HepG2 (cell line): ENCODE results near the gene ARMC2. TPM values are rescaled to one million over a fixed set of nuclear protein-coding genes. Genes with fewer than 3 reads are reported as not detected.
A peak's percentile ranks its signal among the peaks of the same experiment; 100 is the strongest.

Source experiments
- FOXA3 ChIP-seq: IDR thresholded peaks from 2 replicates; pipeline ENCODE4 v1.6.1; 2016; ENCODE audit warnings: missing genetic modification reagents, missing compliant biosample characterization
- HNF4G ChIP-seq, 2 experiments: sonication (generic) in 1 of 2; formaldehyde crosslinking in 1 of 2; IDR thresholded peaks; 2 replicates each; pipeline versions ENCODE4 v1.4.0 to v1.6.1; 2011 to 2020; ENCODE audit warnings: borderline replicate concordance in 2 of 2, low read depth in 2 of 2, mild to moderate bottlenecking in 2 of 2, low read length in 1 of 2, missing genetic modification reagents in 1 of 2, moderate library complexity in 1 of 2
- KLF13 ChIP-seq: sonication (generic); formaldehyde crosslinking; IDR thresholded peaks from 2 replicates; pipeline ENCODE4 v1.4.0; 2020; ENCODE audit warnings: mild to moderate bottlenecking, missing genetic modification reagents
- KMT2A ChIP-seq: sonication (generic); formaldehyde crosslinking; IDR thresholded peaks from 2 replicates; pipeline ENCODE4 v1.4.0; 2020; ENCODE audit warnings: missing genetic modification reagents
- NFKB2 ChIP-seq: sonication (generic); formaldehyde crosslinking; IDR thresholded peaks from 2 replicates; pipeline ENCODE4 v1.4.0; 2020; ENCODE audit warnings: missing genetic modification reagents, borderline replicate concordance
- NFKBIZ ChIP-seq: IDR thresholded peaks from 2 replicates; pipeline ENCODE4 v1.6.1; 2018; ENCODE audit warnings: missing genetic modification reagents, missing compliant biosample characterization
- SATB2 ChIP-seq: sonication (generic); formaldehyde crosslinking; IDR thresholded peaks from 2 replicates; pipeline ENCODE4 v1.5.0; 2020; ENCODE audit warnings: missing genetic modification reagents
- SIN3B ChIP-seq: fragments of 150-350 bp; IDR thresholded peaks from 2 replicates; pipeline ENCODE4 v1.6.1; 2014; ENCODE audit warnings: low read length
- SIX1 ChIP-seq: sonication (generic); formaldehyde crosslinking; IDR thresholded peaks from 2 replicates; pipeline ENCODE4 v1.4.0; 2020; ENCODE audit warnings: missing genetic modification reagents, borderline replicate concordance
- TGIF2 ChIP-seq: IDR thresholded peaks from 2 replicates; pipeline ENCODE4 v1.6.1; 2016; ENCODE audit warnings: control low read depth, missing compliant biosample characterization
- ZNF30 ChIP-seq: sonication (generic); formaldehyde crosslinking; IDR thresholded peaks from 2 replicates; pipeline ENCODE4 v1.5.0; 2020; ENCODE audit warnings: mild to moderate bottlenecking, missing genetic modification reagents
- ZNF501 ChIP-seq: sonication (generic); formaldehyde crosslinking; IDR thresholded peaks from 2 replicates; pipeline ENCODE4 v1.5.1; 2020; ENCODE audit warnings: mild to moderate bottlenecking, moderate library complexity, missing genetic modification reagents
- ZNF672 ChIP-seq: sonication (generic); formaldehyde crosslinking; IDR thresholded peaks from 2 replicates; pipeline ENCODE4 v1.8.1; 2022; ENCODE audit warnings: missing genetic modification reagents
- ZNF713 ChIP-seq: sonication (generic); formaldehyde crosslinking; IDR thresholded peaks from 2 replicates; pipeline ENCODE4 v1.4.0; 2020; ENCODE audit warnings: mild to moderate bottlenecking, missing genetic modification reagents
- ZNF724P ChIP-seq: sonication (generic); formaldehyde crosslinking; IDR thresholded peaks from 2 replicates; pipeline ENCODE4 v1.8.0; 2022; ENCODE audit warnings: missing genetic modification reagents, borderline replicate concordance
- ZSCAN22 ChIP-seq: sonication (generic); formaldehyde crosslinking; IDR thresholded peaks from 2 replicates; pipeline ENCODE4 v1.4.0; 2020; ENCODE audit warnings: mild to moderate bottlenecking, missing genetic modification reagents
- ZSCAN9 ChIP-seq: IDR thresholded peaks from 2 replicates; pipeline ENCODE4 v1.6.1; 2016; ENCODE audit warnings: borderline replicate concordance
- polyA plus RNA-seq, 8 experiments: library from polyadenylated mRNA; depleted of rRNA in 3 of 8; stranded (reverse) in 7 of 8; unstranded in 1 of 8; fragments of >200 nt; fragmentation: Illumina TruSeq in 4 of 8; extraction: Trizol in 4 of 8; gene quantifications; 2 replicates each; pipeline versions ENCODE4 v1.2.1 to v1.2.3, GENCODE V29; 2011 to 2016; ENCODE audit warnings: low read depth in 4 of 8, missing spikeins in 1 of 8, mixed read lengths in 1 of 8; ENCODE audit not compliant: insufficient read depth in 1 of 8
- total RNA-seq, 5 experiments: library from RNA; depleted of rRNA; stranded (reverse); fragments of >200 nt; fragmentation: Illumina TruSeq; extraction: Trizol; gene quantifications; 2 replicates each; pipeline ENCODE4 v1.2.3, GENCODE V29; 2016; ENCODE audit warnings: low read depth in 1 of 5
- TF ChIP-seq, protein P1 (sequence below): sonication (generic); formaldehyde crosslinking; IDR thresholded peaks from 2 replicates; pipeline ENCODE4 v1.4.0; 2020; ENCODE audit warnings: mild to moderate bottlenecking, missing genetic modification reagents
- TF ChIP-seq, protein P2 (sequence below), 2 experiments: sonication (generic) in 1 of 2; formaldehyde crosslinking in 1 of 2; IDR thresholded peaks; 2 replicates each; pipeline versions ENCODE4 v1.4.0 to v1.6.1; 2018 to 2020; ENCODE audit warnings: missing genetic modification reagents in 2 of 2, borderline replicate concordance in 1 of 2, low read depth in 1 of 2, mild to moderate bottlenecking in 1 of 2, missing biosample characterization in 1 of 2
- TF ChIP-seq, protein P3 (sequence below): sonication (generic); formaldehyde crosslinking; IDR thresholded peaks from 2 replicates; pipeline ENCODE4 v1.9.0; 2022; ENCODE audit warnings: low read depth, missing genetic modification reagents
- TF ChIP-seq, protein P4 (sequence below): sonication (generic); IDR thresholded peaks from 2 replicates; pipeline ENCODE4 v1.6.1; 2016; ENCODE audit warnings: low read depth, borderline replicate concordance
- TF ChIP-seq, protein P5 (sequence below): sonication (generic); formaldehyde crosslinking; IDR thresholded peaks from 2 replicates; pipeline ENCODE4 v1.4.0; 2020; ENCODE audit warnings: missing genetic modification reagents, mild to moderate bottlenecking, borderline replicate concordance

Gene ARMC2
- total and polyA plus RNA-seq, 2 of the 13 experiments (the other 11 are each of a cell fraction or from before 2014, with no cell fraction given) = 1.4 to 3.2 TPM

DNA sequence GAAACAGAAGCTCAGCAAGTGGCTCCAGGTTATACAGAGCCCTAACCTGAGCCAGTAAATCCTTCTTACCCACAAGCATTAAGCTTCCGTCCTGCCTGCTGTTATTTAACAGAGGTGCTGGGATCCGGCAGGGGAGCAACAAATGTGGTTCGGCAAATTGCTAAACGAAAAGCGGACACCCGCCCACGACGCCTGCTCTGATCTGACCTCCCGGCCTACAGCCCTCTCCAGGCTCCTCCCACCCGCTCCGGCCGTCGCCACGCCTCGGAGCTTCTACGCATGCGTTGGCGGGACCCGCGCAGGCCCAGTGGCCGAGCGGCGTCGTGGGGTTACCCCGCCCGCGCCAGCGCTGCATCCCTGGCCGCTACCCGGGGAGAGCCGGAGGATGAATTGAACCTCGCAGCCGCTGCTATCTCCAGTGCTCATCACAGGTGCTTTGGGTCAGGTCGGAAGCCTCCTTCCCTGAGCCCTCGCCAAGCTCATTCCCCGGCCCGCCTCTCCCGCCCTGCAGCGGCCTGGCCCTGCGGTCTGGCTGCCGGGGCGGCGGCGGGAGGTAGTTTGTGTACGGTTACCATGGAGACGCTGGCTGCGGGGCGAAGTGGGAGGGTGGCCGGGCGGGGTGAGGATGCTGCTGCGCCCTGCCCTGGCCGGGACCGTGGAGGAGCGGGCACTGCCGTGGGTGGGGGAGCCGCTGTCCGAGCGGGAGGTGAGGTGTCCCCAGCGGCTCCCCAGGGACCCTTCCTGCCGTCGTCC is at the start of gene ARMC2 (continued):
- TF ChIP-seq KMT2A (CRISPR knock-in tag) (peak; percentile 73), SATB2 (no peak), NFKBIZ (peak; percentile 64), KLF13 (CRISPR knock-in tag) (peak; percentile 86; the same call in 1 of the 2 replicates), ZNF713 (CRISPR knock-in tag) (no peak), TGIF2 (CRISPR knock-in tag) (peak; percentile 75; the same call in 1 of the 2 replicates), ZNF672 (CRISPR knock-in tag) (no peak), ZSCAN9 (CRISPR knock-in tag) (peak; percentile 29; the same call in 1 of the 2 replicates), ZNF30 (no peak), ZNF724P (CRISPR knock-in tag) (no peak), HNF4G (IDR thresholded peaks at IDR 0.05; ENCODE audit: borderline replicate concordance, low read depth, low read length) (no peak), HNF4G (CRISPR knock-in tag; IDR thresholded peaks at IDR 0.05; ENCODE audit: borderline replicate concordance, low read depth) (no peak), ZNF501 (CRISPR knock-in tag) (peak; percentile 85; the same call in 1 of the 2 replicates), SIX1 (no peak), NFKB2 (0 out of 2 replicates have a peak, but pooled peaks have one; percentile 67), ZSCAN22 (CRISPR knock-in tag) (no peak), FOXA3 (CRISPR knock-in tag) (peak; percentile 3; the same call in 1 of the 2 replicates), SIN3B (no peak)
- TF ChIP-seq, protein P1, sequence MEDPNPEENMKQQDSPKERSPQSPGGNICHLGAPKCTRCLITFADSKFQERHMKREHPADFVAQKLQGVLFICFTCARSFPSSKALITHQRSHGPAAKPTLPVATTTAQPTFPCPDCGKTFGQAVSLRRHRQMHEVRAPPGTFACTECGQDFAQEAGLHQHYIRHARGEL (CRISPR knock-in tag) = no peak
- TF ChIP-seq, protein P2, sequence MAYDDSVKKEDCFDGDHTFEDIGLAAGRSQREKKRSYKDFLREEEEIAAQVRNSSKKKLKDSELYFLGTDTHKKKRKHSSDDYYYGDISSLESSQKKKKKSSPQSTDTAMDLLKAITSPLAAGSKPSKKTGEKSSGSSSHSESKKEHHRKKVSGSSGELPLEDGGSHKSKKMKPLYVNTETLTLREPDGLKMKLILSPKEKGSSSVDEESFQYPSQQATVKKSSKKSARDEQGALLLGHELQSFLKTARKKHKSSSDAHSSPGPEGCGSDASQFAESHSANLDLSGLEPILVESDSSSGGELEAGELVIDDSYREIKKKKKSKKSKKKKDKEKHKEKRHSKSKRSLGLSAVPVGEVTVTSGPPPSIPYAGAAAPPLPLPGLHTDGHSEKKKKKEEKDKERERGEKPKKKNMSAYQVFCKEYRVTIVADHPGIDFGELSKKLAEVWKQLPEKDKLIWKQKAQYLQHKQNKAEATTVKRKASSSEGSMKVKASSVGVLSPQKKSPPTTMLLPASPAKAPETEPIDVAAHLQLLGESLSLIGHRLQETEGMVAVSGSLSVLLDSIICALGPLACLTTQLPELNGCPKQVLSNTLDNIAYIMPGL (CRISPR knock-in tag; IDR thresholded peaks at IDR 0.05; ENCODE audit: borderline replicate concordance in 1 of 2, low read depth in 1 of 2) = peak; percentile 45 to 70; a peak in 2 of 4 replicates
- TF ChIP-seq, protein P3, sequence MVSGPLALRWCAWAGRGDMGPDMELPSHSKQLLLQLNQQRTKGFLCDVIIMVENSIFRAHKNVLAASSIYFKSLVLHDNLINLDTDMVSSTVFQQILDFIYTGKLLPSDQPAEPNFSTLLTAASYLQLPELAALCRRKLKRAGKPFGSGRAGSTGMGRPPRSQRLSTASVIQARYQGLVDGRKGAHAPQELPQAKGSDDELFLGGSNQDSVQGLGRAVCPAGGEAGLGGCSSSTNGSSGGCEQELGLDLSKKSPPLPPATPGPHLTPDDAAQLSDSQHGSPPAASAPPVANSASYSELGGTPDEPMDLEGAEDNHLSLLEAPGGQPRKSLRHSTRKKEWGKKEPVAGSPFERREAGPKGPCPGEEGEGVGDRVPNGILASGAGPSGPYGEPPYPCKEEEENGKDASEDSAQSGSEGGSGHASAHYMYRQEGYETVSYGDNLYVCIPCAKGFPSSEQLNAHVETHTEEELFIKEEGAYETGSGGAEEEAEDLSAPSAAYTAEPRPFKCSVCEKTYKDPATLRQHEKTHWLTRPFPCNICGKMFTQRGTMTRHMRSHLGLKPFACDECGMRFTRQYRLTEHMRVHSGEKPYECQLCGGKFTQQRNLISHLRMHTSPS (CRISPR knock-in tag) = no peak
- TF ChIP-seq, protein P4, sequence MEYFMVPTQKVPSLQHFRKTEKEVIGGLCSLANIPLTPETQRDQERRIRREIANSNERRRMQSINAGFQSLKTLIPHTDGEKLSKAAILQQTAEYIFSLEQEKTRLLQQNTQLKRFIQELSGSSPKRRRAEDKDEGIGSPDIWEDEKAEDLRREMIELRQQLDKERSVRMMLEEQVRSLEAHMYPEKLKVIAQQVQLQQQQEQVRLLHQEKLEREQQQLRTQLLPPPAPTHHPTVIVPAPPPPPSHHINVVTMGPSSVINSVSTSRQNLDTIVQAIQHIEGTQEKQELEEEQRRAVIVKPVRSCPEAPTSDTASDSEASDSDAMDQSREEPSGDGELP = no peak
- TF ChIP-seq, protein P5, sequence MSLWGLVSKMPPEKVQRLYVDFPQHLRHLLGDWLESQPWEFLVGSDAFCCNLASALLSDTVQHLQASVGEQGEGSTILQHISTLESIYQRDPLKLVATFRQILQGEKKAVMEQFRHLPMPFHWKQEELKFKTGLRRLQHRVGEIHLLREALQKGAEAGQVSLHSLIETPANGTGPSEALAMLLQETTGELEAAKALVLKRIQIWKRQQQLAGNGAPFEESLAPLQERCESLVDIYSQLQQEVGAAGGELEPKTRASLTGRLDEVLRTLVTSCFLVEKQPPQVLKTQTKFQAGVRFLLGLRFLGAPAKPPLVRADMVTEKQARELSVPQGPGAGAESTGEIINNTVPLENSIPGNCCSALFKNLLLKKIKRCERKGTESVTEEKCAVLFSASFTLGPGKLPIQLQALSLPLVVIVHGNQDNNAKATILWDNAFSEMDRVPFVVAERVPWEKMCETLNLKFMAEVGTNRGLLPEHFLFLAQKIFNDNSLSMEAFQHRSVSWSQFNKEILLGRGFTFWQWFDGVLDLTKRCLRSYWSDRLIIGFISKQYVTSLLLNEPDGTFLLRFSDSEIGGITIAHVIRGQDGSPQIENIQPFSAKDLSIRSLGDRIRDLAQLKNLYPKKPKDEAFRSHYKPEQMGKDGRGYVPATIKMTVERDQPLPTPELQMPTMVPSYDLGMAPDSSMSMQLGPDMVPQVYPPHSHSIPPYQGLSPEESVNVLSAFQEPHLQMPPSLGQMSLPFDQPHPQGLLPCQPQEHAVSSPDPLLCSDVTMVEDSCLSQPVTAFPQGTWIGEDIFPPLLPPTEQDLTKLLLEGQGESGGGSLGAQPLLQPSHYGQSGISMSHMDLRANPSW (CRISPR knock-in tag) = no peak
